NB4 (cell line): ENCODE data around the gene TNFRSF25.

Experiments
- CTCF ChIP-seq: IDR thresholded peaks from one replicate; pipeline ENCODE4 v1.5.1; 2012; ENCODE audit warnings: low read depth, low read length
- POLR2A ChIP-seq: IDR thresholded peaks from 2 replicates; pipeline ENCODE4 v1.6.1; 2011; ENCODE audit warnings: mild to moderate bottlenecking; ENCODE audit not compliant: insufficient read length; ENCODE audit errors: extremely low read depth

GRCh38 chr1:6496365-6496721 lies 30.4 kb upstream of the TNFRSF25 start:
- TF ChIP-seq CTCF (no peak), POLR2A (no peak)
